NCI-H1436 treated with DMSO at 0.1 percent for 48 hours (cell line): ENCODE results near the gene LRRC1.
A peak's percentile ranks its signal among the peaks of the same experiment; 100 is the strongest.
"Not testable (repeated sequence)": the region's sequence is repeated elsewhere in the genome, so short reads cannot be mapped to it uniquely, and the experiment has no call there.

Source experiments
- DNase-seq: peaks from one replicate; lab custom pipeline; 2025; lab: John Stamatoyannopoulos, UW

The LRRC1 gene

GRCh38 chr6:53794720-53795339 is at the start of gene LRRC1:
Gene LRRC1, plus strand, starts transcription at chr6:53795005. Its CDS starts 252 bp downstream, at chr6:53795257.
- peak; percentile 60 for DNase-seq

GRCh38 chr6:53746442-53747103 is 48.2 kb upstream of the LRRC1 start:
- no peak for DNase-seq

GRCh38 chr6:53750052-53750650 is 44.7 kb upstream of the LRRC1 start:
- no peak for DNase-seq

- no peak for DNase-seq
Observed at GRCh38 chr6:53751417-53751816, 43.4 kb upstream of the LRRC1 start.

- no peak for DNase-seq
Observed at GRCh38 chr6:53752440-53752839, 42.4 kb upstream of the LRRC1 start.

- DNase-seq: no peak
Observed at GRCh38 chr6:53752856-53753255, 41.9 kb upstream of the LRRC1 start.

GRCh38 chr6:53754330-53754729 is 40.5 kb upstream of the LRRC1 start:
- no peak for DNase-seq

GRCh38 chr6:53756396-53756795 is 38.4 kb upstream of the LRRC1 start:
- no peak for DNase-seq

- DNase-seq: no peak
Observed at GRCh38 chr6:53758496-53758895, 36.3 kb upstream of the LRRC1 start.

- DNase-seq: no peak
Observed at GRCh38 chr6:53761036-53761435, 33.8 kb upstream of the LRRC1 start.

GRCh38 chr6:53765270-53765669 is 29.5 kb upstream of the LRRC1 start:
- no peak for DNase-seq

GRCh38 chr6:53766930-53767329 is 27.9 kb upstream of the LRRC1 start:
- no peak for DNase-seq

- no peak for DNase-seq
Observed at GRCh38 chr6:53767941-53768340, 26.9 kb upstream of the LRRC1 start.

- DNase-seq: no peak
Observed at GRCh38 chr6:53768636-53769035, 26.2 kb upstream of the LRRC1 start.

GRCh38 chr6:53770780-53771249 is 24.0 kb upstream of the LRRC1 start:
- no peak for DNase-seq

- no peak for DNase-seq
Observed at GRCh38 chr6:53771785-53772624, 22.8 kb upstream of the LRRC1 start.

GRCh38 chr6:53773044-53773696 is 21.6 kb upstream of the LRRC1 start:
- no peak for DNase-seq

- DNase-seq: not testable (repeated sequence)
Observed at GRCh38 chr6:53776152-53776551, 18.7 kb upstream of the LRRC1 start.

GRCh38 chr6:53784991-53785390 is 9.8 kb upstream of the LRRC1 start:
- not testable (repeated sequence) for DNase-seq

- no peak for DNase-seq
Observed at GRCh38 chr6:53786832-53787231, 8.0 kb upstream of the LRRC1 start.

- no peak for DNase-seq
Observed at GRCh38 chr6:53790886-53791285, 3.9 kb upstream of the LRRC1 start.

GRCh38 chr6:53792016-53792415 is 2.8 kb upstream of the LRRC1 start:
- no peak for DNase-seq
